K562 (cell line): ENCODE data around the gene UBE2L3. TPM values are rescaled to one million over a fixed set of nuclear protein-coding genes. Genes with fewer than 3 reads are reported as not detected.

Experiments
- EP300 ChIP-seq: IDR thresholded peaks from 2 replicates; pipeline ENCODE4 v1.6.1; 2012; ENCODE audit warnings: low read length, improper control_type of control experiment
- ERF ChIP-seq: fragments of 450-650 bp; formaldehyde crosslinking; IDR thresholded peaks from 2 replicates; pipeline ENCODE4 v1.4.0; 2020; ENCODE audit warnings: mild to moderate bottlenecking, mixed read lengths
- GTF2F1 ChIP-seq: IDR thresholded peaks from 2 replicates; pipeline ENCODE4 v1.6.1; 2011; ENCODE audit warnings: low read depth, low read length, improper control_type of control experiment
- HSF4 ChIP-seq: fragments of 250-450 bp; sonication (Bioruptor Pico); IDR thresholded peaks from 2 replicates; pipeline ENCODE4 v2.1.2; 2022; ENCODE audit warnings: mild to moderate bottlenecking, moderate library complexity, borderline replicate concordance
- ILK ChIP-seq: fragments of 450-650 bp; IDR thresholded peaks from 2 replicates; pipeline ENCODE4 v1.6.1; 2016; ENCODE audit warnings: missing genetic modification characterization, low read depth, mild to moderate bottlenecking, missing compliant biosample characterization, moderate library complexity, borderline replicate concordance
- KDM2B ChIP-seq: fragments of 250-450 bp; sonication (Bioruptor Pico); IDR thresholded peaks from 2 replicates; pipeline ENCODE4 v1.8.0; 2021; ENCODE audit warnings: mild to moderate bottlenecking, moderate library complexity
- MCM2 ChIP-seq: fragments of 450-650 bp; IDR thresholded peaks from 2 replicates; pipeline ENCODE4 v1.6.1; 2017; ENCODE audit warnings: low read depth, mild to moderate bottlenecking
- NUFIP1 ChIP-seq: fragments of 450-650 bp; IDR thresholded peaks from 2 replicates; pipeline ENCODE4 v1.6.1; 2018; ENCODE audit not compliant: partially characterized antibody
- SAFB ChIP-seq: fragments of 200-400 bp; formaldehyde crosslinking; IDR thresholded peaks from 2 replicates; pipeline ENCODE4 v1.6.1; 2017; ENCODE audit warnings: low read depth, low read length, borderline replicate concordance
- SETDB1 ChIP-seq: IDR thresholded peaks from one replicate; pipeline ENCODE4 v1.6.1; 2012; ENCODE audit warnings: low read length, control low read depth, inconsistent platforms
- ZNF507 ChIP-seq: conservative IDR thresholded peaks from 2 replicates; pipeline ENCODE4 v1.6.1; 2017; ENCODE audit warnings: missing genetic modification characterization, missing compliant biosample characterization
- ZZZ3 ChIP-seq: fragments of 450-650 bp; IDR thresholded peaks from 2 replicates; pipeline ENCODE4 v1.6.1; 2016; ENCODE audit warnings: antibody characterized with exemption, mild to moderate bottlenecking, moderate library complexity
- polyA plus RNA-seq, 8 experiments: library from polyadenylated mRNA; depleted of rRNA in 4 of 8; stranded (reverse) in 5 of 8; unstranded in 3 of 8; fragments of >200 nt; fragmentation: Nextera tagmentation in 2 of 8; fragmentation: Illumina TruSeq in 1 of 8; extraction: Ambion mirVana in 2 of 8; extraction: Trizol in 1 of 8; gene quantifications; 2 replicates each; pipeline versions ENCODE4 v1.2.1 to v1.2.3, GENCODE V29; 2011 to 2014; ENCODE audit warnings: inconsistent platforms in 1 of 8, missing spikeins in 1 of 8
- total RNA-seq, 7 experiments: library from RNA; depleted of rRNA in 6 of 7; stranded (reverse); fragments of >200 nt in 6 of 7; fragmentation: Illumina TruSeq in 2 of 7; extraction: Trizol in 2 of 7; gene quantifications; 2 replicates each; pipeline versions ENCODE4 v1.2.1 to v1.2.3, GENCODE V29; 2011 to 2021; ENCODE audit warnings: low replicate concordance in 1 of 7
- TF ChIP-seq, protein P1 (sequence below): fragments of 250-450 bp; sonication (Bioruptor Pico); IDR thresholded peaks from 2 replicates; pipeline ENCODE4 v1.5.0; 2021
- TF ChIP-seq, protein P2 (sequence below): sonication (generic); formaldehyde crosslinking; IDR thresholded peaks from 2 replicates; pipeline ENCODE4 v1.8.1; 2023; ENCODE audit warnings: missing genetic modification reagents, mild to moderate bottlenecking, borderline replicate concordance
- TF ChIP-seq, protein P3 (sequence below): fragments of 450-650 bp; IDR thresholded peaks from 2 replicates; pipeline ENCODE4 v1.7.0; 2016; ENCODE audit warnings: borderline replicate concordance
- TF ChIP-seq, protein P4 (sequence below): IDR thresholded peaks from 3 replicates; pipeline ENCODE4 v1.6.1; 2011; ENCODE audit warnings: borderline replicate concordance, mild to moderate bottlenecking; ENCODE audit not compliant: insufficient read length, insufficient read depth
- TF ChIP-seq, protein P5 (sequence below): sonication (generic); formaldehyde crosslinking; IDR thresholded peaks from 2 replicates; pipeline ENCODE4 v1.8.1; 2022; ENCODE audit warnings: missing genetic modification reagents

The UBE2L3 gene
- total and polyA plus RNA-seq, 9 of the 15 experiments (the other 6 are each of a cell fraction or from before 2014, with no cell fraction given) = 215 to 625 (median 285) TPM

DNA sequence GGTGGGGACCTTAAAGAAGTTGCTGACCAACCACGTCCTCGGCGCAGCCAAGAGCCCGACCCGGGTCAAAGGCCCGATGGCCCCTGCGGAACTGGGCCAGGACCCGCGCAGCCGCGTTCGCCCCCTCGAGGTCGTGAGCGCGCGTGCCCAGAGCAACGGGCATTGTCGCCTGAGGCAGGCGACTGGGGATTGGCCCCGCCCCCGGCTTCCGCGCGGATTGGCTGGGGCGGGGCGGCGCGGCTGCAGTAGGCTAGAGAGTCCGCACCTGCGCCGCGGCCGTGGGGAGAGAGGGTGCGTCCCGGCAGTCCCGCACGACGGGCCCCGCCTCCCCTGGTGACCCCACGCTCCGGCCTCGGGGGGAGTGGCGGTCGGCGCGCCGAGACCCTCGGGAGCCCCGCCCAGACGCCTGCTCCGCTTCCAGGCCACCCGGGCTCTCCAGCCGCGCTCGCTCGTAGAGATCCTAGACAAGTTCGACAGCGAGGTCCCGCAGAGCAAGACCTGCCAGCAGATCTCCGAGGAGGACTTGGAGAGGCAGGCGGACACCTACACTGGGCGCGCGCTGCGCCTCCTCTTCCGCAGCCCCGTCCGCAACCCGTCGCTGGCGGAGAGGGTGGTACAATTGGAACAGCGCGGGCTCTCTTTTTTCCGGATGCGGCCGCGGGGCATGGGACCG, 90.0 kb downstream of the UBE2L3 start (continued):
- TF ChIP-seq ILK (no peak), ERF (CRISPR knock-in tag) (no peak), SETDB1 (no peak), NUFIP1 (no peak), SAFB (no peak), ZNF507 (no peak), GTF2F1 (peak; percentile 89), ZZZ3 (no peak), KDM2B (CRISPR knock-in tag) (no peak), EP300 (peak; percentile 19; the same call in 1 of the 2 replicates), HSF4 (CRISPR knock-in tag) (no peak), MCM2 (no peak)
- TF ChIP-seq, protein P1, sequence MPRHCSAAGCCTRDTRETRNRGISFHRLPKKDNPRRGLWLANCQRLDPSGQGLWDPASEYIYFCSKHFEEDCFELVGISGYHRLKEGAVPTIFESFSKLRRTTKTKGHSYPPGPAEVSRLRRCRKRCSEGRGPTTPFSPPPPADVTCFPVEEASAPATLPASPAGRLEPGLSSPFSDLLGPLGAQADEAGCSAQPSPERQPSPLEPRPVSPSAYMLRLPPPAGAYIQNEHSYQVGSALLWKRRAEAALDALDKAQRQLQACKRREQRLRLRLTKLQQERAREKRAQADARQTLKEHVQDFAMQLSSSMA (CRISPR knock-in tag) = no peak
- TF ChIP-seq, protein P2, sequence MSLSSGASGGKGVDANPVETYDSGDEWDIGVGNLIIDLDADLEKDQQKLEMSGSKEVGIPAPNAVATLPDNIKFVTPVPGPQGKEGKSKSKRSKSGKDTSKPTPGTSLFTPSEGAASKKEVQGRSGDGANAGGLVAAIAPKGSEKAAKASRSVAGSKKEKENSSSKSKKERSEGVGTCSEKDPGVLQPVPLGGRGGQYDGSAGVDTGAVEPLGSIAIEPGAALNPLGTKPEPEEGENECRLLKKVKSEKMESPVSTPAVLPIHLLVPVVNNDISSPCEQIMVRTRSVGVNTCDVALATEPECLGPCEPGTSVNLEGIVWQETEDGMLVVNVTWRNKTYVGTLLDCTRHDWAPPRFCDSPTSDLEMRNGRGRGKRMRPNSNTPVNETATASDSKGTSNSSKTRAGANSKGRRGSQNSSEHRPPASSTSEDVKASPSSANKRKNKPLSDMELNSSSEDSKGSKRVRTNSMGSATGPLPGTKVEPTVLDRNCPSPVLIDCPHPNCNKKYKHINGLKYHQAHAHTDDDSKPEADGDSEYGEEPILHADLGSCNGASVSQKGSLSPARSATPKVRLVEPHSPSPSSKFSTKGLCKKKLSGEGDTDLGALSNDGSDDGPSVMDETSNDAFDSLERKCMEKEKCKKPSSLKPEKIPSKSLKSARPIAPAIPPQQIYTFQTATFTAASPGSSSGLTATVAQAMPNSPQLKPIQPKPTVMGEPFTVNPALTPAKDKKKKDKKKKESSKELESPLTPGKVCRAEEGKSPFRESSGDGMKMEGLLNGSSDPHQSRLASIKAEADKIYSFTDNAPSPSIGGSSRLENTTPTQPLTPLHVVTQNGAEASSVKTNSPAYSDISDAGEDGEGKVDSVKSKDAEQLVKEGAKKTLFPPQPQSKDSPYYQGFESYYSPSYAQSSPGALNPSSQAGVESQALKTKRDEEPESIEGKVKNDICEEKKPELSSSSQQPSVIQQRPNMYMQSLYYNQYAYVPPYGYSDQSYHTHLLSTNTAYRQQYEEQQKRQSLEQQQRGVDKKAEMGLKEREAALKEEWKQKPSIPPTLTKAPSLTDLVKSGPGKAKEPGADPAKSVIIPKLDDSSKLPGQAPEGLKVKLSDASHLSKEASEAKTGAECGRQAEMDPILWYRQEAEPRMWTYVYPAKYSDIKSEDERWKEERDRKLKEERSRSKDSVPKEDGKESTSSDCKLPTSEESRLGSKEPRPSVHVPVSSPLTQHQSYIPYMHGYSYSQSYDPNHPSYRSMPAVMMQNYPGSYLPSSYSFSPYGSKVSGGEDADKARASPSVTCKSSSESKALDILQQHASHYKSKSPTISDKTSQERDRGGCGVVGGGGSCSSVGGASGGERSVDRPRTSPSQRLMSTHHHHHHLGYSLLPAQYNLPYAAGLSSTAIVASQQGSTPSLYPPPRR = no peak
- TF ChIP-seq, protein P3, sequence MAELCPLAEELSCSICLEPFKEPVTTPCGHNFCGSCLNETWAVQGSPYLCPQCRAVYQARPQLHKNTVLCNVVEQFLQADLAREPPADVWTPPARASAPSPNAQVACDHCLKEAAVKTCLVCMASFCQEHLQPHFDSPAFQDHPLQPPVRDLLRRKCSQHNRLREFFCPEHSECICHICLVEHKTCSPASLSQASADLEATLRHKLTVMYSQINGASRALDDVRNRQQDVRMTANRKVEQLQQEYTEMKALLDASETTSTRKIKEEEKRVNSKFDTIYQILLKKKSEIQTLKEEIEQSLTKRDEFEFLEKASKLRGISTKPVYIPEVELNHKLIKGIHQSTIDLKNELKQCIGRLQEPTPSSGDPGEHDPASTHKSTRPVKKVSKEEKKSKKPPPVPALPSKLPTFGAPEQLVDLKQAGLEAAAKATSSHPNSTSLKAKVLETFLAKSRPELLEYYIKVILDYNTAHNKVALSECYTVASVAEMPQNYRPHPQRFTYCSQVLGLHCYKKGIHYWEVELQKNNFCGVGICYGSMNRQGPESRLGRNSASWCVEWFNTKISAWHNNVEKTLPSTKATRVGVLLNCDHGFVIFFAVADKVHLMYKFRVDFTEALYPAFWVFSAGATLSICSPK = no peak
- TF ChIP-seq, protein P4, sequence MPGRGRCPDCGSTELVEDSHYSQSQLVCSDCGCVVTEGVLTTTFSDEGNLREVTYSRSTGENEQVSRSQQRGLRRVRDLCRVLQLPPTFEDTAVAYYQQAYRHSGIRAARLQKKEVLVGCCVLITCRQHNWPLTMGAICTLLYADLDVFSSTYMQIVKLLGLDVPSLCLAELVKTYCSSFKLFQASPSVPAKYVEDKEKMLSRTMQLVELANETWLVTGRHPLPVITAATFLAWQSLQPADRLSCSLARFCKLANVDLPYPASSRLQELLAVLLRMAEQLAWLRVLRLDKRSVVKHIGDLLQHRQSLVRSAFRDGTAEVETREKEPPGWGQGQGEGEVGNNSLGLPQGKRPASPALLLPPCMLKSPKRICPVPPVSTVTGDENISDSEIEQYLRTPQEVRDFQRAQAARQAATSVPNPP = no peak
- TF ChIP-seq, protein P5, sequence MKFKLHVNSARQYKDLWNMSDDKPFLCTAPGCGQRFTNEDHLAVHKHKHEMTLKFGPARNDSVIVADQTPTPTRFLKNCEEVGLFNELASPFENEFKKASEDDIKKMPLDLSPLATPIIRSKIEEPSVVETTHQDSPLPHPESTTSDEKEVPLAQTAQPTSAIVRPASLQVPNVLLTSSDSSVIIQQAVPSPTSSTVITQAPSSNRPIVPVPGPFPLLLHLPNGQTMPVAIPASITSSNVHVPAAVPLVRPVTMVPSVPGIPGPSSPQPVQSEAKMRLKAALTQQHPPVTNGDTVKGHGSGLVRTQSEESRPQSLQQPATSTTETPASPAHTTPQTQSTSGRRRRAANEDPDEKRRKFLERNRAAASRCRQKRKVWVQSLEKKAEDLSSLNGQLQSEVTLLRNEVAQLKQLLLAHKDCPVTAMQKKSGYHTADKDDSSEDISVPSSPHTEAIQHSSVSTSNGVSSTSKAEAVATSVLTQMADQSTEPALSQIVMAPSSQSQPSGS = no peak
